HCT116 (cell line): Measurements from ENCODE around the gene PTBP1. TPM values are rescaled to one million over a fixed set of nuclear protein-coding genes. Genes with fewer than 3 reads are reported as not detected.

Experiments used
- ATAC-seq: fragments of 200-7000 bp; cut with Tn5 transposase; 2 replicates; pipeline ENCODE4 v1.9.1; 2020; ENCODE audit warnings: mild to moderate bottlenecking, moderate library complexity
- BruUV-seq: library from RNA; stranded (reverse); fragments of 400-500 nt; replicated peaks from 2 replicates; lab custom pipeline; 2021; lab: Mats Ljungman, UMichigan
- CTCF ChIA-PET: fragments of 300-600 bp; sonication (Branson Sonifier 250); formaldehyde crosslinking; loops from one replicate; lab custom pipeline; 2021; ENCODE audit warnings: antibody characterized with exemption; lab: Charles Lee
- POLR2A ChIA-PET: fragments of 300-600, 350-600 bp; sonication (Branson Sonifier 250); formaldehyde crosslinking; loops from one replicate; lab custom pipeline; 2021; ENCODE audit warnings: antibody characterized with exemption; lab: Charles Lee
- RAD21 ChIA-PET, 2 experiments: fragments of 300-600 bp; sonication (Branson Sonifier 250); formaldehyde crosslinking; loops; one replicate each; lab custom pipeline; 2023; ENCODE audit warnings: low total read pairs in 2 of 2; ENCODE audit not compliant: uncharacterized antibody in 2 of 2, unreplicated experiment in 2 of 2, low non-redundant PET in 1 of 2; lab: Charles Lee
- DNase-seq: peaks from one replicate; pipeline ENCODE4 v3.0.0-alpha.2; 2010; ENCODE audit warnings: low read depth, low spot score
- H2AFZ ChIP-seq: fragments of 200-600 bp; shearing (Covaris generic), sonication (generic); 2 replicates; pipeline ENCODE4 v1.6.1; 2017; ENCODE audit warnings: low read depth, mixed run types, mixed read lengths, antibody characterized with exemption, low read length; ENCODE audit not compliant: poor library complexity, severe bottlenecking
- H3K27ac ChIP-seq: 2 replicates; pipeline ENCODE4 v1.5.1; 2012; ENCODE audit warnings: low read depth, low read length
- H3K27me3 ChIP-seq: fragments of 200-600 bp; sonication (generic); 2 replicates; pipeline ENCODE4 v1.6.1; 2016; ENCODE audit warnings: mixed run types, low read length, mixed read lengths; ENCODE audit not compliant: insufficient read depth
- H3K36me3 ChIP-seq, 2 experiments: fragments of 200-500 bp in 1 of 2; fragments of 200-600 bp in 1 of 2; sonication (Bioruptor generic) in 1 of 2; sonication (generic) in 1 of 2; 2 replicates each; pipeline versions ENCODE4 v1.5.1 to v1.6.1; 2014 to 2016; ENCODE audit warnings: low read length in 2 of 2, inconsistent platforms in 1 of 2, mixed read lengths in 1 of 2, mixed run types in 1 of 2; ENCODE audit not compliant: insufficient read depth in 2 of 2, control insufficient read depth in 1 of 2
- H3K4me1 ChIP-seq, 2 experiments: fragments of 200-600 bp in 1 of 2; sonication (generic) in 1 of 2; 2 replicates each; pipeline versions ENCODE4 v1.5.1 to v1.6.1; 2012 to 2017; ENCODE audit warnings: low read length in 2 of 2, inconsistent platforms in 1 of 2, mild to moderate bottlenecking in 1 of 2, mixed read lengths in 1 of 2, mixed run types in 1 of 2, moderate library complexity in 1 of 2; ENCODE audit not compliant: insufficient read depth in 2 of 2, control insufficient read depth in 1 of 2
- H3K4me2 ChIP-seq: fragments of 200-600 bp; sonication (generic); 2 replicates; pipeline ENCODE4 v1.6.1; 2017; ENCODE audit warnings: mixed run types, low read length, mixed read lengths
- H3K4me3 ChIP-seq, 2 experiments: fragments of 200-600 bp in 1 of 2; sonication (generic) in 1 of 2; replicated peaks in 1 of 2; 2 replicates each; pipeline ENCODE4 v1.5.1; 2011 to 2016; ENCODE audit warnings: low read length in 2 of 2, control low read depth in 1 of 2, low read depth in 1 of 2, mild to moderate bottlenecking in 1 of 2, mixed read lengths in 1 of 2, mixed run types in 1 of 2
- H3K79me2 ChIP-seq: fragments of 200-600 bp; sonication (generic); 2 replicates; pipeline ENCODE4 v1.6.1; 2017; ENCODE audit warnings: mild to moderate bottlenecking, mixed run types, low read length, moderate library complexity, mixed read lengths; ENCODE audit not compliant: insufficient read depth
- H3K9ac ChIP-seq: fragments of 200-600 bp; sonication (generic); 2 replicates; pipeline ENCODE4 v1.6.1; 2016; ENCODE audit warnings: low read length, mixed read lengths
- H3K9me2 ChIP-seq: fragments of 200-600 bp; sonication (generic), shearing (Covaris generic); 2 replicates; pipeline ENCODE4 v1.6.1; 2017; ENCODE audit warnings: mixed run types, mild to moderate bottlenecking, moderate library complexity; ENCODE audit not compliant: insufficient read depth
- H3K9me3 ChIP-seq, 2 experiments: fragments of 200-500 bp in 1 of 2; fragments of 200-600 bp in 1 of 2; sonication (Bioruptor generic) in 1 of 2; sonication (generic) in 1 of 2; 2 replicates each; pipeline ENCODE4 v1.6.1; 2014 to 2017; ENCODE audit warnings: low read length in 2 of 2, mixed read lengths in 2 of 2, inconsistent platforms in 1 of 2, low read depth in 1 of 2, mild to moderate bottlenecking in 1 of 2, mixed run types in 1 of 2, moderate library complexity in 1 of 2; ENCODE audit not compliant: control insufficient read depth in 1 of 2, insufficient read depth in 1 of 2
- H4K20me1 ChIP-seq: fragments of 200-600 bp; sonication (generic), shearing (Covaris generic); 2 replicates; pipeline ENCODE4 v1.6.1; 2017; ENCODE audit warnings: mixed run types, mild to moderate bottlenecking, moderate library complexity; ENCODE audit not compliant: insufficient read depth
- EGR1 ChIP-seq: IDR thresholded peaks from 2 replicates; pipeline ENCODE4 v1.6.1; 2012; ENCODE audit warnings: low read depth
- EZH2phosphoT487 ChIP-seq: fragments of 200-600 bp; IDR thresholded peaks from 2 replicates; pipeline ENCODE4 v1.6.1; 2018; ENCODE audit warnings: antibody characterized with exemption, borderline replicate concordance
- FOSL1 ChIP-seq: IDR thresholded peaks from 2 replicates; pipeline ENCODE4 v1.6.1; 2012; ENCODE audit warnings: low read depth
- JUND ChIP-seq: IDR thresholded peaks from 2 replicates; pipeline ENCODE4 v1.6.1; 2012
- RAD21 ChIP-seq: IDR thresholded peaks from 2 replicates; pipeline ENCODE4 v1.6.1; 2012; ENCODE audit warnings: low read depth, mild to moderate bottlenecking
- SRF ChIP-seq: IDR thresholded peaks from 2 replicates; pipeline ENCODE4 v1.6.1; 2012; ENCODE audit warnings: low read depth
- YY1 ChIP-seq: IDR thresholded peaks from 2 replicates; pipeline ENCODE4 v1.6.1; 2011; ENCODE audit warnings: low read length, low read depth, moderate library complexity, mild to moderate bottlenecking; ENCODE audit not compliant: insufficient replicate concordance; ENCODE audit errors: extremely low read depth
- intact Hi-C: fragments of 100-400 bp; cut with micrococcal nuclease; formaldehyde crosslinking; loops from 2 replicates; pipeline ENCODE4 v1.10.0; 2022
- total RNA-seq: library from RNA; stranded (reverse); gene quantifications from one replicate; pipeline ENCODE4 v1.2.1, GENCODE V29; 2021; ENCODE audit not compliant: unreplicated experiment
- TF ChIP-seq, protein P1 (sequence below): IDR thresholded peaks from 2 replicates; pipeline ENCODE4 v1.6.1; 2011; ENCODE audit warnings: mild to moderate bottlenecking, low read length, moderate library complexity; ENCODE audit not compliant: insufficient replicate concordance; ENCODE audit errors: extremely low read depth

PTBP1 gene
- total RNA-seq, 1 experiment from 2014 or later, result 676 TPM

DNA sequence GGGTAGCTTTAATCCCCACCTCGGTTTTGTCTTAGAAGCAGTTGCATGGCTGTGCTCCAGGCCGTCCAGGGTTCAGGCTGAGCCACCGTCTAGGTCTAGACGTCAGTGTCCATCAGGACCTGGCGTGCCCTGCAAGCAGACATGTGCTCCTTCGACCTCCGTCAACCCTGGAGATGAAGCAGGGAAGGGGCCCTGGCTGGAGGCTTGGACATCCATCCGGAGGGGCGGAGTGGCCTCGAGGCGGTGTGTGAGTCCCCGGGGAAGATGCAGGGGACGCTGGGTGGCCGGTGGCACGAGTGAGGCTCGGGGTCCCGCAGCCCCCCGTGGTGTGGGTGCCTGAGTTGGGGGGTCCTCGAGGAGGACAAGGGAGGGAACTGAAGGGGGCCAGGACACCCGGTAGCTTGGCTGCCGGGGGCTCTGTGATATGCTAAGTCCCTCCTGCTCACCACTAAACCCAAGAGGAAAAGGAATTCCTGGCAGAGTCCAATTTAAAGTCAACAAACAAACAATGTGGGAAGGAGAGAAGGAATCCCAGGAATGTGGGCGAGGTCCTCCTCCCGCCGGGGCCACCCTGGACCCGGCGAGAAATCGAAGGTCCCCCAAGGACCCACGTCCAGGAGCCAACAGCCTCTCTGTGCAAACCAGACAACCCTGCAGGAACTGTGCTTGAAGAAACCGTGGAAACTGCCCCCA is 14.9 kb upstream of the PTBP1 start:
- intact Hi-C loops, result no loop called here
- ATAC-seq, result peak; percentile 77
- H3K4me1 ChIP-seq, result peaks cover 30 to 38% of the 10 kb centered on the region in 2 experiments

More for the DNA sequence above, 14.9 kb upstream of the PTBP1 start:
- Histone ChIP-seq H3K79me2 (no peaks in the 10 kb centered on the region), H4K20me1 (no peaks in the 10 kb centered on the region), H3K36me3 (no peaks in the 10 kb centered on the region), H3K27ac (peak overlapping the region; percentile 65), H2AFZ (peak overlapping the region; percentile 95), H3K9me2 (no peaks in the 10 kb centered on the region), H3K4me3 (peak overlapping the region; percentile 27 to 49), H3K9ac (peak overlapping the region; percentile 55), H3K27me3 (no peaks in the 10 kb centered on the region), H3K4me2 (peak overlapping the region; percentile 93), H3K9me3 (no peaks in the 10 kb centered on the region)
- DNase-seq, result no peak
- ChIA-PET POLR2A (no interaction called here), RAD21 (no interaction called here), CTCF (no interaction called here)
- TF ChIP-seq FOSL1 (no peak), EGR1 (no peak), YY1 (no peak), EZH2phosphoT487 (no peak), JUND (no peak), RAD21 (no peak), SRF (no peak)
- TF ChIP-seq, protein P1, sequence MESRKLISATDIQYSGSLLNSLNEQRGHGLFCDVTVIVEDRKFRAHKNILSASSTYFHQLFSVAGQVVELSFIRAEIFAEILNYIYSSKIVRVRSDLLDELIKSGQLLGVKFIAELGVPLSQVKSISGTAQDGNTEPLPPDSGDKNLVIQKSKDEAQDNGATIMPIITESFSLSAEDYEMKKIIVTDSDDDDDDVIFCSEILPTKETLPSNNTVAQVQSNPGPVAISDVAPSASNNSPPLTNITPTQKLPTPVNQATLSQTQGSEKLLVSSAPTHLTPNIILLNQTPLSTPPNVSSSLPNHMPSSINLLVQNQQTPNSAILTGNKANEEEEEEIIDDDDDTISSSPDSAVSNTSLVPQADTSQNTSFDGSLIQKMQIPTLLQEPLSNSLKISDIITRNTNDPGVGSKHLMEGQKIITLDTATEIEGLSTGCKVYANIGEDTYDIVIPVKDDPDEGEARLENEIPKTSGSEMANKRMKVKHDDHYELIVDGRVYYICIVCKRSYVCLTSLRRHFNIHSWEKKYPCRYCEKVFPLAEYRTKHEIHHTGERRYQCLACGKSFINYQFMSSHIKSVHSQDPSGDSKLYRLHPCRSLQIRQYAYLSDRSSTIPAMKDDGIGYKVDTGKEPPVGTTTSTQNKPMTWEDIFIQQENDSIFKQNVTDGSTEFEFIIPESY, result no peak
- no TSS peak for BruUV-seq
